ENCODE data around the gene ANKS1A. TPM values are rescaled to one million over a fixed set of nuclear protein-coding genes. Genes with fewer than 3 reads are reported as not detected.

Gene ANKS1A
- total and polyA plus RNA-seq, 2 experiments from 2014 or later, result 12.1 to 31.9 TPM

DNA sequence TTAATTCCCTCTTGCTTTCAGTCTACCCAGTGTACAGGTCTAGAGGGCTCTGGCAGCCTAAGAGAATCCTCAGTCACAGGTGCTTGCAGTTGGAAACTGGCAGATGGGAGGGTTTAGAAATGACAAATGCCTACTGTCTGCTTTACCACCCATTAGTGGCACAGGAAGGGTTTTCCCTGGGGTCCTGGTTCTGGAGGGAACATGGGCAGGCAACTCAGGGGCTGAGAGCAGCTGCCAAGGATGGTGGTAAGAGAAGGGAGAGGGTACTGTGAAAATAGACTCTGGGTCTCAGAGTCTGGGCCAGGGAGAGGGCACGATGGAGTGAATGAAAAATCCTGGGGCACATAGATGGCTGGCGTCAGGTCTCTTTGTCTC, 148.6 kb downstream of the ANKS1A start:
- Mint-ChIP-seq H3K27ac (peak overlapping the region; percentile 95), H3K36me3 (ENCODE audit: low read depth) (peaks cover 12% of the 10 kb centered on the region; the same call in 2 of the 3 replicates), H3K4me3 (peak overlapping the region; percentile 58), H3K9me3 (no peaks in the 10 kb centered on the region), H3K4me1 (peaks cover 73% of the 10 kb centered on the region), H3K27me3 (ENCODE audit: insufficient read depth, low read depth, poor library complexity) (peaks cover 7% of the 10 kb centered on the region)
- Histone ChIP-seq H3K4me3 (peak overlapping the region; percentile 31; the same call in 1 of the 2 replicates), H2AFZ (no peak overlapping the region), H3K4me1 (ENCODE audit: insufficient read depth) (peaks cover 60% of the 10 kb centered on the region), H3F3A (replicated peaks; ENCODE audit: low read depth) (peaks cover 10% of the 10 kb centered on the region; the same call in 1 of the 2 replicates), H3K27ac (ENCODE audit: low read depth) (peak overlapping the region; percentile 94), H3K4me2 (peak overlapping the region; percentile 72), H3K36me3 (ENCODE audit: insufficient read depth) (no peaks in the 10 kb centered on the region), H3K9me2 (ENCODE audit: insufficient read depth) (no peaks in the 10 kb centered on the region), H4K20me1 (replicated peaks; ENCODE audit: insufficient read depth) (no peaks in the 10 kb centered on the region), H3K79me2 (replicated peaks; ENCODE audit: insufficient read depth) (no peaks in the 10 kb centered on the region; the same call in 1 of the 2 replicates), H3K27me3 (ENCODE audit: insufficient read depth) (no peaks in the 10 kb centered on the region)
- DNase-seq (ENCODE audit: low spot score) (no peak), ATAC-seq (peak; percentile 3; the same call in 2 of the 3 replicates)
- TF ChIP-seq, protein P1, sequence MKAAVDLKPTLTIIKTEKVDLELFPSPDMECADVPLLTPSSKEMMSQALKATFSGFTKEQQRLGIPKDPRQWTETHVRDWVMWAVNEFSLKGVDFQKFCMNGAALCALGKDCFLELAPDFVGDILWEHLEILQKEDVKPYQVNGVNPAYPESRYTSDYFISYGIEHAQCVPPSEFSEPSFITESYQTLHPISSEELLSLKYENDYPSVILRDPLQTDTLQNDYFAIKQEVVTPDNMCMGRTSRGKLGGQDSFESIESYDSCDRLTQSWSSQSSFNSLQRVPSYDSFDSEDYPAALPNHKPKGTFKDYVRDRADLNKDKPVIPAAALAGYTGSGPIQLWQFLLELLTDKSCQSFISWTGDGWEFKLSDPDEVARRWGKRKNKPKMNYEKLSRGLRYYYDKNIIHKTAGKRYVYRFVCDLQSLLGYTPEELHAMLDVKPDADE (IDR thresholded peaks at IDR 0.05), result no peak
- TF ChIP-seq NANOG (IDR thresholded peaks at IDR 0.05; ENCODE audit: borderline replicate concordance) (no peak), STAT1 (IDR thresholded peaks at IDR 0.05; ENCODE audit: unreplicated experiment) (no peak), POLR2AphosphoS5 (IDR thresholded peaks at IDR 0.05; ENCODE audit: low read depth) (no peak), CREB1 (CRISPR knock-in tag; IDR thresholded peaks at IDR 0.05; ENCODE audit: low read depth) (no peak), ZNF331 (CRISPR knock-in tag; IDR thresholded peaks at IDR 0.05; ENCODE audit: low read depth) (no peak), EZH2 (IDR thresholded peaks at IDR 0.05; ENCODE audit: low read depth, unreplicated experiment) (no peak), EZH2phosphoT487 (IDR thresholded peaks at IDR 0.05; ENCODE audit: unreplicated experiment) (no peak), JUNB (IDR thresholded peaks at IDR 0.05; ENCODE audit: unreplicated experiment) (no peak)
- TF ChIP-seq, protein P2, sequence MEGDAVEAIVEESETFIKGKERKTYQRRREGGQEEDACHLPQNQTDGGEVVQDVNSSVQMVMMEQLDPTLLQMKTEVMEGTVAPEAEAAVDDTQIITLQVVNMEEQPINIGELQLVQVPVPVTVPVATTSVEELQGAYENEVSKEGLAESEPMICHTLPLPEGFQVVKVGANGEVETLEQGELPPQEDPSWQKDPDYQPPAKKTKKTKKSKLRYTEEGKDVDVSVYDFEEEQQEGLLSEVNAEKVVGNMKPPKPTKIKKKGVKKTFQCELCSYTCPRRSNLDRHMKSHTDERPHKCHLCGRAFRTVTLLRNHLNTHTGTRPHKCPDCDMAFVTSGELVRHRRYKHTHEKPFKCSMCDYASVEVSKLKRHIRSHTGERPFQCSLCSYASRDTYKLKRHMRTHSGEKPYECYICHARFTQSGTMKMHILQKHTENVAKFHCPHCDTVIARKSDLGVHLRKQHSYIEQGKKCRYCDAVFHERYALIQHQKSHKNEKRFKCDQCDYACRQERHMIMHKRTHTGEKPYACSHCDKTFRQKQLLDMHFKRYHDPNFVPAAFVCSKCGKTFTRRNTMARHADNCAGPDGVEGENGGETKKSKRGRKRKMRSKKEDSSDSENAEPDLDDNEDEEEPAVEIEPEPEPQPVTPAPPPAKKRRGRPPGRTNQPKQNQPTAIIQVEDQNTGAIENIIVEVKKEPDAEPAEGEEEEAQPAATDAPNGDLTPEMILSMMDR (conservative IDR thresholded peaks at IDR 0.05; ENCODE audit: low read depth in 2 of 2), result no peak

DNA sequence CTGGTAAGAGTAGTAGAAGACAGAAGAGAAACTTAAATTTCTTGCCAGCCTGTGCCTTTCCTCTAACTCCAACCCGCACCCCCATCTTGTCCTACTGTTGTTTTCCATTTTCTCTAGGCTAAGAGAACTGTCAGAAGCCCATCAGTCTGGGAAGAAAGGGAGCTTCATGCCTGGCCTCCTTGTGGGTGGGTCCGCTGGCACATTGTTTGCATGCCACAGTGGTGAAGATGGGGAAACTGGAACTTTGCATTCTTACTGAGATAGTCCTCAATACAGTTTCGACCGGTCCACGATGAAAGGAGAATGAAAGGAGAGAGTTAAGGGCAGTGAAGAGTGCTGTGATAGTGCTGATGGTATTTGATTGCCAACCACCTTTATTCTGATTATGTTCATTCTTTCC, 149.0 kb downstream of the ANKS1A start:
- no peaks in the 10 kb centered on the region for H3K27me3 ChIP-seq (ENCODE audit: insufficient read depth)
- peak overlapping the region; percentile 72 for H3K4me2 ChIP-seq
- no peaks in the 10 kb centered on the region for H4K20me1 ChIP-seq (replicated peaks; ENCODE audit: insufficient read depth)
- H3K4me3 ChIP-seq, result no peak overlapping the region; the same call in 1 of the 2 replicates
- H3K36me3 ChIP-seq (ENCODE audit: insufficient read depth), result no peaks in the 10 kb centered on the region
- H3F3A ChIP-seq (replicated peaks; ENCODE audit: low read depth), result peaks cover 10% of the 10 kb centered on the region; the same call in 1 of the 2 replicates
- Mint-ChIP-seq H3K36me3 (ENCODE audit: low read depth) (peaks cover 12% of the 10 kb centered on the region; the same call in 2 of the 3 replicates), H3K27me3 (ENCODE audit: insufficient read depth, low read depth, poor library complexity) (peaks cover 7% of the 10 kb centered on the region), H3K4me3 (peak overlapping the region; percentile 58; the same call in 2 of the 3 replicates), H3K27ac (peak overlapping the region; percentile 95), H3K4me1 (peaks cover 73% of the 10 kb centered on the region), H3K9me3 (no peaks in the 10 kb centered on the region)
- peaks cover 65% of the 10 kb centered on the region for H3K4me1 ChIP-seq (ENCODE audit: insufficient read depth)
- ATAC-seq (peak; percentile 6), DNase-seq (ENCODE audit: low spot score) (peak; percentile 52)
- no peak overlapping the region for H2AFZ ChIP-seq
- H3K27ac ChIP-seq (ENCODE audit: low read depth), result peak overlapping the region; percentile 94
- no peaks in the 10 kb centered on the region for H3K9me2 ChIP-seq (ENCODE audit: insufficient read depth)
- no peaks in the 10 kb centered on the region; the same call in 1 of the 2 replicates for H3K79me2 ChIP-seq (replicated peaks; ENCODE audit: insufficient read depth)
- TF ChIP-seq, protein P3, sequence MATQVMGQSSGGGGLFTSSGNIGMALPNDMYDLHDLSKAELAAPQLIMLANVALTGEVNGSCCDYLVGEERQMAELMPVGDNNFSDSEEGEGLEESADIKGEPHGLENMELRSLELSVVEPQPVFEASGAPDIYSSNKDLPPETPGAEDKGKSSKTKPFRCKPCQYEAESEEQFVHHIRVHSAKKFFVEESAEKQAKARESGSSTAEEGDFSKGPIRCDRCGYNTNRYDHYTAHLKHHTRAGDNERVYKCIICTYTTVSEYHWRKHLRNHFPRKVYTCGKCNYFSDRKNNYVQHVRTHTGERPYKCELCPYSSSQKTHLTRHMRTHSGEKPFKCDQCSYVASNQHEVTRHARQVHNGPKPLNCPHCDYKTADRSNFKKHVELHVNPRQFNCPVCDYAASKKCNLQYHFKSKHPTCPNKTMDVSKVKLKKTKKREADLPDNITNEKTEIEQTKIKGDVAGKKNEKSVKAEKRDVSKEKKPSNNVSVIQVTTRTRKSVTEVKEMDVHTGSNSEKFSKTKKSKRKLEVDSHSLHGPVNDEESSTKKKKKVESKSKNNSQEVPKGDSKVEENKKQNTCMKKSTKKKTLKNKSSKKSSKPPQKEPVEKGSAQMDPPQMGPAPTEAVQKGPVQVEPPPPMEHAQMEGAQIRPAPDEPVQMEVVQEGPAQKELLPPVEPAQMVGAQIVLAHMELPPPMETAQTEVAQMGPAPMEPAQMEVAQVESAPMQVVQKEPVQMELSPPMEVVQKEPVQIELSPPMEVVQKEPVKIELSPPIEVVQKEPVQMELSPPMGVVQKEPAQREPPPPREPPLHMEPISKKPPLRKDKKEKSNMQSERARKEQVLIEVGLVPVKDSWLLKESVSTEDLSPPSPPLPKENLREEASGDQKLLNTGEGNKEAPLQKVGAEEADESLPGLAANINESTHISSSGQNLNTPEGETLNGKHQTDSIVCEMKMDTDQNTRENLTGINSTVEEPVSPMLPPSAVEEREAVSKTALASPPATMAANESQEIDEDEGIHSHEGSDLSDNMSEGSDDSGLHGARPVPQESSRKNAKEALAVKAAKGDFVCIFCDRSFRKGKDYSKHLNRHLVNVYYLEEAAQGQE (IDR thresholded peaks at IDR 0.05; ENCODE audit: unreplicated experiment), result no peak
- TF ChIP-seq, protein P2 (conservative IDR thresholded peaks at IDR 0.05; ENCODE audit: low read depth in 2 of 2), result no peak
- TF ChIP-seq NANOG (IDR thresholded peaks at IDR 0.05; ENCODE audit: borderline replicate concordance), result no peak
- TF ChIP-seq STAT1 (IDR thresholded peaks at IDR 0.05; ENCODE audit: unreplicated experiment), result no peak

Data from GM23338 (cell line).